ENCODE data around the gene FNDC3B.
"Not testable (repeated sequence)": the region's sequence is repeated elsewhere in the genome, so short reads cannot be mapped to it uniquely, and the experiment has no call there.

The FNDC3B gene

DNA sequence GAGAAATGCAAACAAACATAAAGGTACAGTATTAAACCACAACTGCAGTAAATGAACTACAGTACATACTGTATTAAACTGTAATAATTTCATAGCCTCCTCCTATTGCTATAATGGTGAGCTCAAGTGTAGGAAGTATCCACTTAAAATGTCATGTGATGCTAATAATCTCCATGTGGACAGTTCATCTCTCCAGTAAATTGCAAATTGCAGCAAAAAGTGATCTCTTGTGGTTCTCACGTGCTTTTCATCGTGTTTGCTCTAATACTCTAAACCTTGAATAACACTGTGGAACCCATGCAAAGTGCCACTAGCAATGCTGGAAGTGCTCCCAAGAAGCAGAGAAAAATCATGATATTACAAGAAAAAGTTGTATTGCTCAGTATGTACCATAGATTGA lies 9.2 kb upstream of the FNDC3B start:
- no peak overlapping the region for H3K4me3 ChIP-seq (ENCODE audit: low read depth, low read length)

- H3K4me3 ChIP-seq (ENCODE audit: low read depth, low read length) = no peak overlapping the region
These were observed 7.4 kb upstream of the FNDC3B start for GRCh38 chr3:172031996-172032395.

GRCh38 chr3:172033396-172033795 lies 6.0 kb upstream of the FNDC3B start:
- no peak overlapping the region for H3K4me3 ChIP-seq (ENCODE audit: low read depth, low read length)

- no peak overlapping the region for H3K4me3 ChIP-seq (ENCODE audit: low read depth, low read length)
These were observed 4.3 kb upstream of the FNDC3B start for GRCh38 chr3:172034786-172035685.

GRCh38 chr3:172036541-172037215 lies 2.7 kb upstream of the FNDC3B start:
- no peak overlapping the region for H3K4me3 ChIP-seq (ENCODE audit: low read depth, low read length)

GRCh38 chr3:172038798-172039435 lies 461 bp upstream of the FNDC3B start:
- peak overlapping the region; percentile 84 for H3K4me3 ChIP-seq (ENCODE audit: low read depth, low read length)

- peak overlapping the region; percentile 84 for H3K4me3 ChIP-seq (ENCODE audit: low read depth, low read length)
These were observed 951 bp downstream of the FNDC3B start for GRCh38 chr3:172040078-172040980.

DNA sequence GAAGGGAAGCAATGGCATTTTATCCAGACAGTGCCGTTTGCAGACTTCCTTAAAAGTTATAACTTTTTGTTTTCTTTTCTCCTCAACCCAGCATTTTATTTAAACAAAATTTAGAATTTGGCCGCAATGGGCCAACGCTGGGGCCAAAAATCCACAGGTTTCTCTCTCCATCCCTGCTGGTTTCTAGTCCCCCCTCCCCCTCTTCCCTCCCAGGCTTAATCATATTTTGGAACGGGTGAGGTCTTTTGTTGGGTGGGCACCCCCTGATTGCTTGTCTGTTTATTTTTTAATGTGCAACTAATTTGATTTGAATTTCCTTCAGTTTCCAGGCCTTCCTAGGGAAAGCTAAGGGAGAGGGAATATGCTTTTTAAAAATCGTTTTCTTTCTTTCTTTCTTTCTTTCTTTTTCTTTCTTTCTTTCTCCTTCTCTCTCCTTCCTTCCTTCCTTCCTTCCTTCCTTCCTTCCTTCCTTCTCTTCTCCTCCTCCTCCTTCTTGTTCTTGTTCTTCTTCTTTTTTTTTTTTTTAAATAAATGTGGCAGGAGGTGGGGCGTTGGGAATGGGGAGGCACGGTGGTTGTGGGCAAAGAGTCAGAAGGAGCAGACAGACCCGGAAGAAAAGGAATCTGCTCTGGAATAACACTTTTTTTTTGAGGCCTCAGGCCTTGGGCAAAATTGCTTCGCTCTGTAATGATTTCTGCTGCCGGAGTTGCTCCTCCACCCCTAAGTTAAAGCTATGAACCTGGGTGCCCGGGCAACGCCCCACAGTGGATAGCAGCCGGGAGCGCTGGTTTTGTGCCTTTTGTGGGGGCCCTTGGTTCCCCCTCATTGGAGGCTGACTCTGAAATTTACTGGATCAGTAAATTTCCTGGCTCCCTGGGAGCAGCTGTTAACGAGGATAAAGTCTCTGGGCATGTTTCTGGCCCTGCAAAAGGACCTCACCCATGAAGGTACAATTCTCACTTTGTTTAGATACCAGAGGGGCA lies 1.9 kb downstream of the FNDC3B start:
- peak overlapping the region; percentile 84 for H3K4me3 ChIP-seq (ENCODE audit: low read depth, low read length)

- H3K4me3 ChIP-seq (ENCODE audit: low read depth, low read length) = no peak overlapping the region
These were observed 2.8 kb downstream of the FNDC3B start for GRCh38 chr3:172042136-172042662.

GRCh38 chr3:172042663-172043179 lies 3.3 kb downstream of the FNDC3B start:
- not testable (repeated sequence) for H3K4me3 ChIP-seq (ENCODE audit: low read depth, low read length)

DNA sequence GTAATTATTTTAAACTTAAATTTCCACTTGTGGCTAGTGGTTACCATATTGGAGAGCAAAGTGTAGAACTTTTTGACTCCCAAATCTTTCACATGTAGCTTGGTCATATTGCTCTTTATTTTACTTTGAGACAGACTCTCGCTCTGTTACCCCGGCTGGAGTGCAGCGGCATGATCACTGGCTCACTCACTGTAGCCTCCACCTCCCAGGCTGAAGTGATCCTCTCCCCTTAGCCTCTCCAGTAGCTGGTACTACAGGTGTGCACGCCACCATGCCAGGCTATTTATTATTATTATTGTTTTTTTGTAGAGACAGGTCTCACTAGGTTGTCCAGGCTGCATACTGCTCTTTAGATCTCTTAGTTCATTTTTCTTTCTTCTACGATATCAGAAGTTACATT lies 3.9 kb downstream of the FNDC3B start:
- no peak overlapping the region for H3K4me3 ChIP-seq (ENCODE audit: low read depth, low read length)

DNA sequence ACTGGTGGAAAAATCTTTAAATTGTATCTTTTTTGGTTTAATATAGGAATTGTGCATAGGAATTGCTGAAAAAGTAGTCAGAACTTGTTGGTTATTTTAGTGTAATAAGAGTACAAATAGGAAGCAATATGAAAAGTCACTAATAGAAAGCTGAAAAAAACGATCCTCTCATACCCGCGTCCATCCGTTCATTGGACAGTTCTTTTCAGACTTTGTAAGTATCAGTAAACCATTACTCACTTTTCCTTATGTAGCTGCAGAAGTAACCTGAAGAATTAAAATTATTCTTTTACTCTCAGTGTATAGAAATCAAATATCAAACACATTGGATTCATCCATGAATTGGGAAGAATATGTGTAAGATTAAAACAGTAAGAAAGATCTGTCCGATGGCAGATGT lies 4.4 kb downstream of the FNDC3B start:
- H3K4me3 ChIP-seq (ENCODE audit: low read depth, low read length) = no peak overlapping the region

- no peak overlapping the region for H3K4me3 ChIP-seq (ENCODE audit: low read depth, low read length)
These were observed 5.6 kb downstream of the FNDC3B start for GRCh38 chr3:172044833-172045585.

DNA sequence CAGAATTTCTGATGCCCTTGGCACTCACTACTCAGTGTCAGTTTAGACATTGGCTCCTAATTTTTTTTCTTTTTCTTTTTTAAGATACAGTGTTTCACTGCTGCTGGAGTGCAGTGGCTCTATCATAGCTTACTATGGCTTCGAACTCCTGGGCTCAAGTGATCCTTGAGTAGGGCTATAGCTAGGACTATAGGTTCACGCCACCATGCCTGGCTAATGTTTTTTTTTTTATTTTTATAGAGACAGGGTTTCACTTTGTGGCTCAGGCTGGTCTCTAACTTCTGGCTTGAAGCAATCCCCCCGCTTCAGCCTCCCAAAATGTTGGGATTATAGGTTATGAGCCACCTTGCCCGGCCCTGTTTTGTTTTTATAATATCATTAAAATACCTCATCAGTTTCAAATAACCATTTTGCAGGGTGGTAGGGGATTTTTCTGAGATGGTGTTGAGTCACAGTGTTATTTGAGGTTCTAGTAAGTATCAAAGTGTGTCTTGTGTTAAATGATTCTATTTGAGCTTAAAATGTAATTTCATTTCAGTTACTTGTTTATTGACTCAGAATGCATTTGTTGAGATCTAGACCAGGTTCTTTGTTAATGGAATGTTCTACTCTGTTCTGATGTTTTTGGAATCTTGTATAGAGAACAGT lies 7.0 kb downstream of the FNDC3B start:
- H3K4me3 ChIP-seq (ENCODE audit: low read depth, low read length) = no peak overlapping the region

- H3K4me3 ChIP-seq (ENCODE audit: low read depth, low read length) = no peak overlapping the region
These were observed 8.3 kb downstream of the FNDC3B start for GRCh38 chr3:172047567-172048115.

GRCh38 chr3:172048599-172048998 lies 9.2 kb downstream of the FNDC3B start:
- no peak overlapping the region for H3K4me3 ChIP-seq (ENCODE audit: low read depth, low read length)

GRCh38 chr3:172051310-172051956 lies 12.1 kb downstream of the FNDC3B start:
- H3K4me3 ChIP-seq (ENCODE audit: low read depth, low read length) = no peak overlapping the region

Data from iPS-11a (cell line).